PC-3 (cell line): Measurements from ENCODE around the gene PAFAH2.

Experiments
- CTCF ChIP-seq: fragments of 300-600 bp; sonication (generic); conservative IDR thresholded peaks from 2 replicates; pipeline ENCODE4 v1.5.1; 2017; ENCODE audit warnings: antibody characterized with exemption, low read depth, mild to moderate bottlenecking, low read length
- EZH2 ChIP-seq: fragments of 300-600 bp; sonication (generic); IDR thresholded peaks from one replicate; pipeline ENCODE4 v1.6.1; 2017; ENCODE audit warnings: antibody characterized with exemption, mild to moderate bottlenecking, low read length; ENCODE audit not compliant: unreplicated experiment

GRCh38 chr1:26017606-26018005 lies 19.7 kb upstream of the PAFAH2 start:
- TF ChIP-seq EZH2 (no peak), CTCF (no peak)
